GM12875 (cell line): Measurements from ENCODE around the gene AP2B1.

Source experiments
- H3K4me3 ChIP-seq: one replicate; pipeline ENCODE4 v1.5.1; 2011; ENCODE audit warnings: low read depth, low read length, control low read depth
- TF ChIP-seq, protein P1 (sequence below): IDR thresholded peaks from 2 replicates; pipeline ENCODE4 v1.5.1; 2011; ENCODE audit warnings: low read depth, mild to moderate bottlenecking, control low read depth, inconsistent platforms, low read length, moderate library complexity, borderline replicate concordance; ENCODE audit not compliant: insufficient read depth

AP2B1 gene

DNA sequence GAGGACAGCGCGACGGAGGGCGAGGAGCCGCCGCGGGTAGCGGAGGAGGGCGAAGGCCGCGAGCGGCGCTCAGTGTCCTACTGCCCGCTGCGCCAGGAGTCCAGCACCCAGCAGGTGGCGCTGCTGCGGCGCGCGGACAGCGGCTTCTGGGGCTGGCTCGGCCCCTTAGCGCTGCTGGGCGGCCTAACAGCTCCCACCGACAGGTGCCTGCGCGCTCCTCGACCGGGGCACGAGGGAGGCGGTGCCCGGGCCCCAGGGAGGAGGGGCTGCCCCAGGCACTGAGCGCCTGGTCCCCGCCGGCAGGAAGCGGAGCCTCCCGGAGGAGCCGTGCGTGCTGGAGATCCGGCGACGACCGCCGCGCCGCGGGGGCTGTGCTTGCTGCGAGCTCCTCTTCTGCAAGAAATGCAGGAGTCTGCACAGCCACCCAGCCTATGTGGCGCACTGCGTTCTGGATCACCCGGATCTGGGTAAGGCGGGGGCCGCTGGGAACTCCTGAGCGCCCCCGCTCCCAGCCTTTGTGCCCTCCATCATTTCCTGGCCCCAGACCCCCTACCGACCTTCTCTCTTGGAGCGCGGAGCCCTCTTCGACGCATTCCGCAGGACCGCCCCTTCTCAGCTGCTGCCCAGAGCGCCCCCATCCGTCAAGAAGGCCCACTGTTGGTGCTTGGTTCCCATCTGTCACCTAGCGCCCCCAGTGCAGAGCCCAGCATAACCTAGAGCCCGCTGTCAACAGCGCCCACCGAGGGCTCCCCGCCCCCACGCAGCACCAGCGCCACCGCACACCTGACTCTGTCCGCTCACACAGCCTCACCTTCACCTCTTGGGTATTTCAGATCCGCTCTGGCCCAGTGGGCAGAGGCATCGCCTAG, 177.2 kb downstream of the AP2B1 start:
- peak overlapping the region; percentile 35 for H3K4me3 ChIP-seq
- TF ChIP-seq, protein P1, sequence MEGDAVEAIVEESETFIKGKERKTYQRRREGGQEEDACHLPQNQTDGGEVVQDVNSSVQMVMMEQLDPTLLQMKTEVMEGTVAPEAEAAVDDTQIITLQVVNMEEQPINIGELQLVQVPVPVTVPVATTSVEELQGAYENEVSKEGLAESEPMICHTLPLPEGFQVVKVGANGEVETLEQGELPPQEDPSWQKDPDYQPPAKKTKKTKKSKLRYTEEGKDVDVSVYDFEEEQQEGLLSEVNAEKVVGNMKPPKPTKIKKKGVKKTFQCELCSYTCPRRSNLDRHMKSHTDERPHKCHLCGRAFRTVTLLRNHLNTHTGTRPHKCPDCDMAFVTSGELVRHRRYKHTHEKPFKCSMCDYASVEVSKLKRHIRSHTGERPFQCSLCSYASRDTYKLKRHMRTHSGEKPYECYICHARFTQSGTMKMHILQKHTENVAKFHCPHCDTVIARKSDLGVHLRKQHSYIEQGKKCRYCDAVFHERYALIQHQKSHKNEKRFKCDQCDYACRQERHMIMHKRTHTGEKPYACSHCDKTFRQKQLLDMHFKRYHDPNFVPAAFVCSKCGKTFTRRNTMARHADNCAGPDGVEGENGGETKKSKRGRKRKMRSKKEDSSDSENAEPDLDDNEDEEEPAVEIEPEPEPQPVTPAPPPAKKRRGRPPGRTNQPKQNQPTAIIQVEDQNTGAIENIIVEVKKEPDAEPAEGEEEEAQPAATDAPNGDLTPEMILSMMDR = peak; percentile 99

DNA sequence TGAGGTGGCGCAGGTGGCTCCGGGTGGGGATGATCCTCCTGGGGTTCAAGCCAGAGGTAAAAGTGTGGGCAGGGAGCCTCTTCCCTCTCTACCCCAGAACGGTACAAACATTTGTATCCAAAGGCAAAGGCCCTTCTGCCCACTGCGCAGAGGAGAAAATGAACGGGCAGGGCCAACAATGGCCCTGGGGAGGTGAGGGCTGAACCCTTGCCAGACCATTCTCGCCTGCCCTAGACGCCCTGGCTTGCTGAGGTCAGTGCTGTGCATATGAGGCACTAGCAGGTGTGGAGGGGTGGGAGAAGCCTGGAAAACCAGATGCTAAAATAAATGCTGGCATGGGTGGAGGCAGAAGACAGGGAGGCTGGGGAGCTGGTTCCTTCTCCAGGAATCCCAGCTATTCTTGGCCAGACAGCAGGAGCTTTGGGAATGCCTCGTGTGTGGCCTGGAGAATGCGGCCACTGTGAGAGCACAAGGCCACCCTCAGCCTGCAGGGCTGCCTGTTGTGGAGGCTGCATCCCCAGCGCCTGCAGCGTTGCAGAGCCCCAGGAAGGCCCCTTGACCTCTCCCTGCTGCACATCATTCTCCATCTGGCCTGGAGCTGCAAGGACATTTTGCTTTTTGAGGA, 178.1 kb downstream of the AP2B1 start:
- TF ChIP-seq, protein P1 = no peak
- H3K4me3 ChIP-seq = no peak overlapping the region

DNA sequence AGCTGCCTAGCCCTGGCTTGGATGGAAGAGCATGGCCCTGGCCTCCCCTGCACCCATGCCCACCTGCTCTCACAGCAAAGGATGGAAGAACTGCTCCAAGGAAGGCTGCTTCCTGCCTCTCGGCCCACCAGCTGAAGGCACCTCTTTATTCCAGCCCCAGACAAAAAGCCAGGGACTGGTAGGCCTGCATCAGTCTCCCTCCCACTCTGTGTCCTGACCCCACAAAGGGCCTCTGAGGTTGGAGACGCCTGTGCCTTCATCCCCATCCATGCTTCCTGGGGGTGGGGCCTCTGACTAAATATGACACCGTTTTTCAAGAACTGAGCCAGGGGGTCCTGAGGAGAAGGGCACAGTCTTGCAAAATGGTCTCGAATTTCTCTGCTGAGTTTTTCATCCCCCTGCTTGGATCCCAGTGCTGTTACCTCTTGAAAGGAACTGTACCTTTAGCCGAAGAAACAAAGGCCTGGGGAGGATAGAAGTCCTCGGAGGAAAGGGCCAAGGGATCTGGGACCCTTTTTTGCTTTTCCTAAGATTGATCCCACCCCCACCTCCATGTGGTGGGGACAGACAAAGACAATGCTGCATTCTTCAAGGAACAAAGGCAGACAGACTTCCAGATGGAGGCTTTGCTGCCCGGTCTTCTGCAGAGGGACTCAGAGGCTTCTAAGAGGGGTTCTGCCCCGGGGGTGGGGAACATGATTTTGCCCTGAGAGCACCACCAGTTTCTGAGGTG, 178.8 kb downstream of the AP2B1 start:
- TF ChIP-seq, protein P1 = no peak
- no peak overlapping the region for H3K4me3 ChIP-seq

DNA sequence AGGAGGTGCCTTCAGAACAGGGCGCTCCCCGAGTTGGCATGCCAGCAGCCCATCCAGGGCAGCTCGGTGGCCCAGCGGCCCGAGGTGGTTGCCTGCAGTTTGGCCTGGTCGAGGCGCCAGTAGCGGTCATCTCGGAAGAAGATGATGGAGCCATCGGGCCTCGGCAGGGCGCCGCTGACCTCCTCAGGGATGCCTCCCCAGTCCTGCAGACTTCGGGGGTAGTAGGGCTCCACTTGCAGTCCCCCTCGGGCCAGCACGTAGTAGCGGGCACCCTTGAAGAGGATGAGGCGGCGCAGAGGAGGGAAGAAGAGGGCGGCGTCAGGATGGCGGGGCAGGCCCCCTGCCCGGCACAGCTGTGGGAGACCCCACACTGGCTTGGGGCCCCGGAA, 179.4 kb downstream of the AP2B1 start:
- TF ChIP-seq, protein P1 = no peak

DNA sequence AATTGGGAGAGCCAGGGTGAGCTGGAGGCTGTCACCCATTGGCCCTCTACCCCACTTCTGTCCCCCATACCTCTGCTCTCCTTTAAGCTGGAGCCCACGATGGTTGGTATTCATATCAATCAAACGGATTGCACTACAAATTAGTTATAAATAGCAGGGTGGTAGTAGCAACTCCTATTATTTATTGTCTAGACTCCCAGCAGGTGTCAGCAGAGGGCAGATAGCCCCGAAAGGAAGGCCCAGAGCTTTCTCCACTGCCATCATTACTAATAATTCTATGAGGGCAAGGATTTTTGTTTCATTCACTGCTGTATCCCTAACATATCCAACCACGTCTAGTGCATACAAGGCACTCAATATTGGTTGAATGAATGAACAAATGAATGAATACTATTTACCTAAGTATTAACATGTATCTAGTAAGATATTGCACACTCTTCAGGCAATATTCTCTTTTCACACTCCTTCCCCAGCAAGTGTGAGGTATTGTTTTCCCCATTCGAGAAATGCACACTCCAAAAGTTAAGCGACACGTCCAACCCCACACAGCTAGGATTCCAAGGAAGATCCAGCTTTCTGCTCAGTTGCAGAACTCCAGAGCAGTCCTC, 179.9 kb downstream of the AP2B1 start:
- TF ChIP-seq, protein P1 = peak; percentile 20; the same call in 1 of the 2 replicates

More for the DNA sequence above, 179.4 kb downstream of the AP2B1 start:
- no peak overlapping the region for H3K4me3 ChIP-seq

DNA sequence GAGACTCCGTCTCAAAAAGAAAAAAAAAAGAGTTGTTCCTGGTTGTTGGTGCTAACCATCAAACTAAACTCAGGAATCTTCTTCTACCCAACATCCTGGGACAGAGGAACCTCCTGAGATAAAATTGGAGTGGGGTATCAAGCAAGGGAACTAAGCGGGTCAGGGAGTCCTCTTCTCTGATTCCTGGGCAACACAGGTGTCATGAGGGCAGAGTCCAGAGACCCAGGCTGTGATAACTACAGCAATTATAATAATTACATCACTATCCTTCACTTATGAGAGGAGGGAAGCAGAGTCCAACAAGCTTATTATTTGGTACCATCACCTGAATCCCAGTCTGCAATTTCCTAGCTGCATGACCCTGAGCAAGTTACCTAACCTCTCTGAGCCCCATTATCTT, 181.7 kb downstream of the AP2B1 start:
- H3K4me3 ChIP-seq = no peak overlapping the region
- TF ChIP-seq, protein P1 = no peak

More for the DNA sequence above, 179.9 kb downstream of the AP2B1 start:
- H3K4me3 ChIP-seq = no peak overlapping the region
